Measurements from ENCODE around the gene KRT15. TPM values are rescaled to one million over a fixed set of nuclear protein-coding genes. Genes with fewer than 3 reads are reported as not detected.

The KRT15 gene
- polyA plus RNA-seq, 3 donors from 2014 or later, result not detected

- Mint-ChIP-seq H3K27ac (no peak overlapping the region), H3K4me1 (peaks cover 0 to 2% of the 10 kb centered on the region in 2 donors)
Measured at GRCh38 chr17:41500131-41500911, 18.4 kb downstream of the KRT15 start.

GRCh38 chr17:41499714-41500113 lies 19.0 kb downstream of the KRT15 start:
- H3K36me3 Mint-ChIP-seq, result no peaks in the 10 kb centered on the region
- DNase-seq, result no peak
- peaks cover 0 to 4% (median 0%) of the 10 kb centered on the region in 3 donors for H3K27me3 Mint-ChIP-seq (ENCODE audit: low read depth in 3 of 3)
- no peak overlapping the region for H3K27ac Mint-ChIP-seq
- H3K9me3 Mint-ChIP-seq, result no peaks in the 10 kb centered on the region
- H3K4me1 Mint-ChIP-seq, result peaks cover 0 to 2% of the 10 kb centered on the region in 2 donors
- no peak overlapping the region for H3K4me3 Mint-ChIP-seq

More at GRCh38 chr17:41500131-41500911, 18.4 kb downstream of the KRT15 start:
- no peak for DNase-seq
- H3K36me3 Mint-ChIP-seq, result no peaks in the 10 kb centered on the region
- no peak overlapping the region for H3K4me3 Mint-ChIP-seq
- H3K27me3 Mint-ChIP-seq (ENCODE audit: low read depth in 3 of 3), result peaks cover 0 to 7% (median 0%) of the 10 kb centered on the region in 3 donors
- no peaks in the 10 kb centered on the region for H3K9me3 Mint-ChIP-seq

GRCh38 chr17:41498276-41498675 lies 20.4 kb downstream of the KRT15 start:
- H3K27ac Mint-ChIP-seq, result no peak overlapping the region
- DNase-seq, result no peak
- no peak overlapping the region for H3K4me3 Mint-ChIP-seq
- peaks cover 0 to 4% (median 1%) of the 10 kb centered on the region in 3 donors for H3K27me3 Mint-ChIP-seq (ENCODE audit: low read depth in 3 of 3)
- H3K4me1 Mint-ChIP-seq, result peaks cover 0 to 2% of the 10 kb centered on the region in 2 donors
- no peaks in the 10 kb centered on the region for H3K36me3 Mint-ChIP-seq
- no peaks in the 10 kb centered on the region for H3K9me3 Mint-ChIP-seq

DNA sequence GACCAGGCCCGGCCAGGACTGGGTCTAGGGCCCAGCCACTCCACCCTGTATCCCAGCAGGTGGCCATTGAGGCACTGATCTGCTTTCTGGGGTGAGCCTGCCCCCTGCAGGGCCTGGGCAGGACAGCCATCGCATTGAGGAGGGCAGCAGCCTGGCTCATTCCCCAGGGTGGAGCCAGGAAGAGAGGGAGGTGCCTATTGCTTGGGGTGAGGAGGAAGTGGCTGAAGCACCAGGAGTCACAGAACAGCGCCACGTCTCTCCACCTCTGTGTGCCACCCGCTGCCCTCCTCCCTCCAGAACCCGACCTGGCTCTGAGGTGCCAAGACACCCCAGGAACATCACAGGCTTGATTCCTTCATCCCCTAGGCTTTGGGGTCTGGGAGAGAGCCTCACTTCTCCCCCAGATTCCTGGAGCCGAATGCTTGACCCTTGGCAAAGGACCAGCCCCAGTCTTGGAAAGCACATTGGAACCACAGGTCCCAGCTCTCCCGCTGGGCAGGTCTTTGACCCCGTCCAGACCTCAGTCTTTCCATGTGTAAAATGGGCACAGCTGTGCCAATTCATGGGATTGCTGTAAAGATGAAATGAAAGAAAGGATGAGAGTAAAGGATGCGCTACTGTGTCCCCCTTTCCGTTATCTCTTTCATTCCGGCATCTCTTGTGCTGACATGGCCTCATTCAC lies 21.7 kb downstream of the KRT15 start:
- H3K36me3 Mint-ChIP-seq, result no peaks in the 10 kb centered on the region
- no peak overlapping the region for H3K4me3 Mint-ChIP-seq
- peak; percentile 12 to 18 (median 14) for DNase-seq
- H3K9me3 Mint-ChIP-seq, result no peaks in the 10 kb centered on the region
- peaks cover 0 to 2% of the 10 kb centered on the region in 2 donors for H3K4me1 Mint-ChIP-seq
- no peak overlapping the region for H3K27ac Mint-ChIP-seq
- peaks cover 0 to 5% (median 4%) of the 10 kb centered on the region in 3 donors for H3K27me3 Mint-ChIP-seq (ENCODE audit: low read depth in 3 of 3)

GRCh38 chr17:41494524-41494923 lies 24.2 kb downstream of the KRT15 start:
- H3K9me3 Mint-ChIP-seq, result no peaks in the 10 kb centered on the region
- no peaks in the 10 kb centered on the region for H3K36me3 Mint-ChIP-seq
- H3K4me3 Mint-ChIP-seq, result no peak overlapping the region
- H3K27me3 Mint-ChIP-seq (ENCODE audit: low read depth in 3 of 3), result peaks cover 2 to 9% (median 4%) of the 10 kb centered on the region in 3 donors
- no peak overlapping the region for H3K27ac Mint-ChIP-seq
- DNase-seq, result no peak
- H3K4me1 Mint-ChIP-seq, result peaks cover 0 to 2% of the 10 kb centered on the region in 2 donors

DNA sequence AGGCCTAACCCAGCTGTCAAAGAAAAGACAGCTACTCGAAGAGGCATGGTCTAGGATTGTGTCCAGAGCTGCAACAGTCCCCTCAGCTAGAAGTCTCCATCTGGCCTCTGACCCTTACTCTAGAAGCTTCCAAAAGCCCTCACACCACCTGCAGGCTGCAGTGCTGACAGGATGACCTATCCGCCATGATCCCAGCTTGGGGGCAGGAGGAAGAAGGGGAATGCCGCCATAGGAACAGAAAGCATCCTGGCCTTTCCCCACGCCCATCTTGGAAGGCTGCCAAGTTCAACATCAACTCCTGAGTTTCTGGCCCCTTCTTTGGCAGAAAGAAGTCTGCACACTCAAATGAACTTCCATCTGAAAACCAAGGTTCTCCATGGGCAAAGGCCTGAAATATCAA lies 25.9 kb downstream of the KRT15 start:
- H3K4me1 Mint-ChIP-seq, result peaks cover 0 to 2% of the 10 kb centered on the region in 2 donors
- H3K9me3 Mint-ChIP-seq, result no peaks in the 10 kb centered on the region
- no peak overlapping the region for H3K4me3 Mint-ChIP-seq
- no peaks in the 10 kb centered on the region for H3K36me3 Mint-ChIP-seq
- H3K27me3 Mint-ChIP-seq (ENCODE audit: low read depth in 3 of 3), result peaks cover 3 to 9% (median 4%) of the 10 kb centered on the region in 3 donors
- no peak for DNase-seq
- no peak overlapping the region for H3K27ac Mint-ChIP-seq

GRCh38 chr17:41492351-41492750 lies 26.3 kb downstream of the KRT15 start:
- H3K4me1 Mint-ChIP-seq, result peaks cover 0 to 2% of the 10 kb centered on the region in 2 donors
- H3K4me3 Mint-ChIP-seq, result no peak overlapping the region
- no peaks in the 10 kb centered on the region for H3K9me3 Mint-ChIP-seq
- peaks cover 3 to 9% (median 4%) of the 10 kb centered on the region in 3 donors for H3K27me3 Mint-ChIP-seq (ENCODE audit: low read depth in 3 of 3)
- no peak for DNase-seq
- H3K27ac Mint-ChIP-seq, result no peak overlapping the region
- no peaks in the 10 kb centered on the region for H3K36me3 Mint-ChIP-seq

DNA sequence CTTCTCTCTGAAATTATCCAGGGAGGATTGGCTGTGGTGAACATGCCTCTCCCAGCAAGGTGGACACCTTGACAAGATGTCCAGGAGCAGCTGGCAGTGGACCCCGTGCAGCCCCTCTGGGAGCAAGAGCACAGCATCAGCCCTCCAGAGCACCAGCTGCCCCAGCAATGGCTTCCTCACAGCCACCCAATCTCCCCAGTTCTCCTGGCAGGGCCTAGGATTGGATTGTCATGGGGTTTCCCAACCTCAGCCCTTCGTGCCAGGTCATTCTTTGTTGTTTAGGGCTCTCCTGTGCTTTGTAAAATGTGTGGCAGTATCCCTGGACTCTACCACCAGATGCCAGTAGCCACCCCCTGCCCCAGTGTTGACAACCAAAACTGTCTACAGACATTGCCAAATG lies 27.2 kb downstream of the KRT15 start:
- peaks cover 3 to 9% (median 4%) of the 10 kb centered on the region in 3 donors for H3K27me3 Mint-ChIP-seq (ENCODE audit: low read depth in 3 of 3)
- H3K36me3 Mint-ChIP-seq, result no peaks in the 10 kb centered on the region
- no peak overlapping the region for H3K27ac Mint-ChIP-seq
- DNase-seq, result no peak
- no peak overlapping the region for H3K4me3 Mint-ChIP-seq
- H3K9me3 Mint-ChIP-seq, result no peaks in the 10 kb centered on the region
- no peaks in the 10 kb centered on the region for H3K4me1 Mint-ChIP-seq

- Mint-ChIP-seq H3K36me3 (no peaks in the 10 kb centered on the region), H3K27me3 (ENCODE audit: low read depth in 3 of 3) (peaks cover 2 to 11% (median 6%) of the 10 kb centered on the region in 3 donors), H3K27ac (no peak overlapping the region), H3K9me3 (no peaks in the 10 kb centered on the region), H3K4me3 (no peak overlapping the region), H3K4me1 (no peaks in the 10 kb centered on the region)
- no peak for DNase-seq
Measured at GRCh38 chr17:41490000-41490990, 28.4 kb downstream of the KRT15 start.

DNA sequence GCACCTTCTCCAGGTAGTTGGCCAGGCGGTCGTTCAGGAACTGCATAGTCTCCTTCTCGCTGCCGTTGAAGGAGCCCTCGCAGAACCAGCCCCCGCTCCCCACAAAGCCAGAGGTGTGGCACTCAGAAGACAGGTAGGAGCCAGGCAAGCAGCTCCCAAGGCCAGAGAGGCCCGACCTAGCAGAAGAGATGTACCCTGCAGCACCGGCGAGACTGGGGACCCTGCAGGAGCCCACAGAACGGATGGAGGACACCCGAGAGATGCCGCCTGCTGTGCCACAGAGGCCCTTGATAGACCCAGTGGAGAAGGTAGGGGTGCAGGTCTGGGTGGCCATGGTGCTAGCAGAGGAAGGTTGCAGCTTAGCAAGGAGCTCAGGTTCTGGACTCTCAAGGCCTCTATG lies 29.2 kb downstream of the KRT15 start, which contains the start of gene KRT36:
TSS of gene KRT36 (minus strand) at position 380 of the 400 bp plus-strand sequence. CDS start at position 334, 46 bp downstream.
- peaks cover 2 to 13% (median 6%) of the 10 kb centered on the region in 3 donors for H3K27me3 Mint-ChIP-seq (ENCODE audit: low read depth in 3 of 3)
- H3K4me3 Mint-ChIP-seq, result no peak within 1 kb of the TSS
- no peak within 1 kb of the TSS for H3K27ac Mint-ChIP-seq
- no peaks in the 10 kb centered on the region for H3K9me3 Mint-ChIP-seq
- no peaks in the 10 kb centered on the region for H3K4me1 Mint-ChIP-seq
- no peaks in the 10 kb centered on the region for H3K36me3 Mint-ChIP-seq
- DNase-seq, result no peak

- Mint-ChIP-seq H3K4me3 (no peak overlapping the region), H3K27me3 (ENCODE audit: low read depth in 3 of 3) (peaks cover 2 to 8% (median 8%) of the 10 kb centered on the region in 3 donors), H3K4me1 (no peaks in the 10 kb centered on the region), H3K9me3 (no peaks in the 10 kb centered on the region), H3K27ac (no peak overlapping the region), H3K36me3 (no peaks in the 10 kb centered on the region)
- peak in 2 of 3 donors; percentile 16 to 19 for DNase-seq
Measured at GRCh38 chr17:41486809-41487530, 31.7 kb downstream of the KRT15 start.

DNA sequence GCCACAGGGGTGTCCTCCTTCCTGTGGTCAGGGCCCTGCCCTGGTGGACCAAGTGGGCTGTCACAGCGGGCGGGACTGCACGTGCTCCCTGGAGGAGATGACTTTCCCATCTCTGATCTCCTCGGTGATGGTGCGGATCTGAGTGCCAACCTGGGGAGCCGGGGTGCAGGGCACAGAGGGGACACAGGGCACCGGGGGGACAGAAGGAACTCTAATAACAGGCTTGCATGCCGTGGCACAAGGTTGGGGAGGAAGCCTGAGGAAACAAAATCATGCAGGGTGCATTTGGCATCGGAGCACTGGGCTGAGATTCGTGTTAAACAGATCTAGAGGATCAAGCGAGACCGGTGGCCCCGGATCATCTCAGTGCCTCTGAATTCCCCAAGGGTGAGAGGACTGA lies 32.4 kb downstream of the KRT15 start:
- Mint-ChIP-seq H3K4me3 (no peak overlapping the region), H3K27me3 (ENCODE audit: low read depth in 3 of 3) (peaks cover 2 to 8% (median 8%) of the 10 kb centered on the region in 3 donors), H3K4me1 (no peaks in the 10 kb centered on the region), H3K27ac (no peak overlapping the region), H3K36me3 (no peaks in the 10 kb centered on the region), H3K9me3 (no peaks in the 10 kb centered on the region)
- no peak for DNase-seq

Measured in immature natural killer cell (primary cell).